ENCODE data around the gene ELMO1.

Gene ELMO1

GRCh38 chr7:37076668-37077067 lies 372.0 kb downstream of the ELMO1 start:
- DNase-seq, result no peak

- no peak for DNase-seq
These were observed 374.3 kb downstream of the ELMO1 start for GRCh38 chr7:37074370-37074769.

GRCh38 chr7:37071124-37071523 lies 377.5 kb downstream of the ELMO1 start:
- DNase-seq, result no peak

- no peak for DNase-seq
These were observed 378.2 kb downstream of the ELMO1 start for GRCh38 chr7:37070471-37070870.

GRCh38 chr7:37070031-37070430 lies 378.6 kb downstream of the ELMO1 start:
- DNase-seq, result no peak

GRCh38 chr7:37069336-37069735 lies 379.3 kb downstream of the ELMO1 start:
- no peak for DNase-seq

- DNase-seq, result no peak
These were observed 379.8 kb downstream of the ELMO1 start for GRCh38 chr7:37068902-37069301.

- DNase-seq, result no peak
These were observed 380.6 kb downstream of the ELMO1 start for GRCh38 chr7:37068038-37068437.

GRCh38 chr7:37065779-37066271 lies 382.8 kb downstream of the ELMO1 start:
- peak; percentile 18 for DNase-seq

- no peak for DNase-seq
These were observed 386.2 kb downstream of the ELMO1 start for GRCh38 chr7:37062560-37062859.

GRCh38 chr7:37061849-37062559 lies 386.7 kb downstream of the ELMO1 start:
- DNase-seq, result no peak

- DNase-seq, result no peak
These were observed 392.3 kb downstream of the ELMO1 start for GRCh38 chr7:37056234-37056912.

- DNase-seq, result no peak
These were observed 393.9 kb downstream of the ELMO1 start for GRCh38 chr7:37054624-37055241.

GRCh38 chr7:37052705-37053104 lies 396.0 kb downstream of the ELMO1 start:
- peak; percentile 46 for DNase-seq

- DNase-seq, result no peak
These were observed 397.9 kb downstream of the ELMO1 start for GRCh38 chr7:37050801-37051200.

- DNase-seq, result no peak
These were observed 400.0 kb downstream of the ELMO1 start for GRCh38 chr7:37048674-37049073.

GRCh38 chr7:37047260-37047659 lies 401.4 kb downstream of the ELMO1 start:
- no peak for DNase-seq

GRCh38 chr7:37046531-37047079 lies 402.1 kb downstream of the ELMO1 start:
- DNase-seq, result no peak

- no peak for DNase-seq
These were observed 402.9 kb downstream of the ELMO1 start for GRCh38 chr7:37045681-37046179.

GRCh38 chr7:37041461-37041860 lies 407.2 kb downstream of the ELMO1 start:
- DNase-seq, result no peak

GRCh38 chr7:37040330-37040729 lies 408.3 kb downstream of the ELMO1 start:
- no peak for DNase-seq

- no peak for DNase-seq
These were observed 409.4 kb downstream of the ELMO1 start for GRCh38 chr7:37039131-37039749.

- DNase-seq, result no peak
These were observed 410.0 kb downstream of the ELMO1 start for GRCh38 chr7:37038706-37039105.
